K562 (cell line): ENCODE data around the gene USP22. TPM values are rescaled to one million over a fixed set of nuclear protein-coding genes. Genes with fewer than 3 reads are reported as not detected.

Source experiments
- AFF1 ChIP-seq, 2 experiments: fragments of 450-650 bp; IDR thresholded peaks; 2 replicates each; pipeline ENCODE4 v1.6.1; 2018; ENCODE audit warnings: mild to moderate bottlenecking in 2 of 2, low read depth in 1 of 2; ENCODE audit not compliant: partially characterized antibody in 2 of 2
- BDP1 ChIP-seq: IDR thresholded peaks from 3 replicates; pipeline ENCODE4 v1.6.1; 2011; ENCODE audit not compliant: insufficient read length, insufficient read depth
- DPF2 ChIP-seq: fragments of 450-650 bp; IDR thresholded peaks from 2 replicates; pipeline ENCODE4 v1.6.1; 2016
- ETV1 ChIP-seq: fragments of 450-650 bp; conservative IDR thresholded peaks from 2 replicates; pipeline ENCODE4 v1.6.1; 2016; ENCODE audit warnings: missing genetic modification characterization, control low read depth, low read depth, missing compliant biosample characterization
- HMGN3 ChIP-seq: IDR thresholded peaks from 2 replicates; pipeline ENCODE4 v1.6.1; 2011; ENCODE audit warnings: borderline replicate concordance, low read depth, mild to moderate bottlenecking, mixed read lengths, low read length; ENCODE audit not compliant: insufficient read length; ENCODE audit errors: extremely low read depth
- MTA2 ChIP-seq: fragments of 450-650 bp; IDR thresholded peaks from 2 replicates; pipeline ENCODE4 v1.6.1; 2016; ENCODE audit warnings: low read depth
- MYBL2 ChIP-seq, 2 experiments: fragments of 450-650 bp in 1 of 2; sonication (generic) in 1 of 2; formaldehyde crosslinking in 1 of 2; IDR thresholded peaks; 2 replicates each; pipeline versions ENCODE4 v1.6.1 to v1.8.1; 2017 to 2022; ENCODE audit warnings: borderline replicate concordance in 1 of 2, inconsistent platforms in 1 of 2, low read depth in 1 of 2, mild to moderate bottlenecking in 1 of 2, missing genetic modification reagents in 1 of 2, moderate library complexity in 1 of 2
- PHB2 ChIP-seq: fragments of 450-650 bp; IDR thresholded peaks from 2 replicates; pipeline ENCODE4 v1.6.1; 2017; ENCODE audit warnings: low read depth
- POLR2G ChIP-seq: fragments of 200-400 bp; formaldehyde crosslinking; IDR thresholded peaks from 2 replicates; pipeline ENCODE4 v1.6.1; 2017; ENCODE audit warnings: low read depth, mild to moderate bottlenecking, antibody characterized with exemption, low read length, moderate library complexity
- RBM25 ChIP-seq: fragments of 200-400 bp; formaldehyde crosslinking; IDR thresholded peaks from 2 replicates; pipeline ENCODE4 v1.6.1; 2018; ENCODE audit warnings: low read length, low read depth, moderate library complexity; ENCODE audit not compliant: severe bottlenecking
- SIN3A ChIP-seq, 2 experiments: fragments of 150-350 bp in 1 of 2; IDR thresholded peaks; 2 replicates each; pipeline ENCODE4 v1.6.1; 2011 to 2016; ENCODE audit warnings: borderline replicate concordance in 2 of 2, low read depth in 2 of 2, low read length in 2 of 2, mild to moderate bottlenecking in 2 of 2, moderate library complexity in 2 of 2; ENCODE audit not compliant: control insufficient read depth in 1 of 2
- TEAD4 ChIP-seq, 2 experiments: sonication (generic) in 1 of 2; formaldehyde crosslinking in 1 of 2; IDR thresholded peaks; 2 replicates each; pipeline versions ENCODE4 v1.6.1 to v1.8.0; 2012 to 2022; ENCODE audit warnings: borderline replicate concordance in 1 of 2, inconsistent platforms in 1 of 2, low read length in 1 of 2, mild to moderate bottlenecking in 1 of 2, missing genetic modification reagents in 1 of 2
- ZBTB43 ChIP-seq: sonication (generic); formaldehyde crosslinking; IDR thresholded peaks from 2 replicates; pipeline ENCODE4 v1.8.0; 2023; ENCODE audit warnings: mild to moderate bottlenecking, missing genetic modification reagents
- ZNF143 ChIP-seq: sonication (generic); formaldehyde crosslinking; IDR thresholded peaks from 2 replicates; pipeline ENCODE4 v1.9.0; 2022; ENCODE audit warnings: mild to moderate bottlenecking, missing genetic modification reagents
- ZNF175 ChIP-seq: fragments of 200-800 bp; sonication (Bioruptor generic); IDR thresholded peaks from 2 replicates; pipeline ENCODE4 v1.6.1; 2016; ENCODE audit warnings: low read depth, mild to moderate bottlenecking, missing genetic modification characterization, missing compliant biosample characterization
- ZNF583 ChIP-seq: fragments of 250-450 bp; sonication (Bioruptor Pico); IDR thresholded peaks from 2 replicates; pipeline ENCODE4 v1.4.0; 2020
- polyA plus RNA-seq, 8 experiments: library from polyadenylated mRNA; depleted of rRNA in 4 of 8; stranded (reverse) in 5 of 8; unstranded in 3 of 8; fragments of >200 nt; fragmentation: Nextera tagmentation in 2 of 8; fragmentation: Illumina TruSeq in 1 of 8; extraction: Ambion mirVana in 2 of 8; extraction: Trizol in 1 of 8; gene quantifications; 2 replicates each; pipeline versions ENCODE4 v1.2.1 to v1.2.3, GENCODE V29; 2011 to 2014; ENCODE audit warnings: inconsistent platforms in 1 of 8, missing spikeins in 1 of 8
- total RNA-seq, 7 experiments: library from RNA; depleted of rRNA in 6 of 7; stranded (reverse); fragments of >200 nt in 6 of 7; fragmentation: Illumina TruSeq in 2 of 7; extraction: Trizol in 2 of 7; gene quantifications; 2 replicates each; pipeline versions ENCODE4 v1.2.1 to v1.2.3, GENCODE V29; 2011 to 2021; ENCODE audit warnings: low replicate concordance in 1 of 7
- TF ChIP-seq, protein P1 (sequence below): IDR thresholded peaks from 2 replicates; pipeline ENCODE4 v1.6.1; 2014; ENCODE audit warnings: antibody characterized with exemption
- TF ChIP-seq, protein P2 (sequence below): sonication (generic); formaldehyde crosslinking; IDR thresholded peaks from 2 replicates; pipeline ENCODE4 v1.8.1; 2022; ENCODE audit warnings: missing genetic modification reagents

The USP22 gene
- total and polyA plus RNA-seq, 9 of the 15 experiments (the other 6 are each of a cell fraction or from before 2014, with no cell fraction given) = 6.5 to 113 (median 58.9) TPM

- peak; percentile 88 for TF ChIP-seq POLR2G
- TF ChIP-seq DPF2 = peak; percentile 64
- no peak for TF ChIP-seq ZNF143
- TF ChIP-seq ZNF175 (CRISPR knock-in tag) = 0 out of 2 replicates have a peak, but pooled peaks have one; percentile 32
- no peak for TF ChIP-seq PHB2
- TF ChIP-seq RBM25 = peak; percentile 70
- no peak; a peak in 2 of 4 replicates for TF ChIP-seq SIN3A (IDR thresholded peaks at IDR 0.05; ENCODE audit: borderline replicate concordance in 2 of 2, control insufficient read depth in 1 of 2, low read depth in 2 of 2, low read length in 2 of 2)
- TF ChIP-seq MYBL2 (IDR thresholded peaks at IDR 0.05; ENCODE audit: low read depth) = no peak
- no peak for TF ChIP-seq MYBL2 (CRISPR knock-in tag; IDR thresholded peaks at IDR 0.05; ENCODE audit: borderline replicate concordance)
- no peak for TF ChIP-seq ETV1 (tag)
- 0 out of 2 replicates have a peak, but pooled peaks have one; percentile 27 for TF ChIP-seq MTA2
- TF ChIP-seq, protein P1, sequence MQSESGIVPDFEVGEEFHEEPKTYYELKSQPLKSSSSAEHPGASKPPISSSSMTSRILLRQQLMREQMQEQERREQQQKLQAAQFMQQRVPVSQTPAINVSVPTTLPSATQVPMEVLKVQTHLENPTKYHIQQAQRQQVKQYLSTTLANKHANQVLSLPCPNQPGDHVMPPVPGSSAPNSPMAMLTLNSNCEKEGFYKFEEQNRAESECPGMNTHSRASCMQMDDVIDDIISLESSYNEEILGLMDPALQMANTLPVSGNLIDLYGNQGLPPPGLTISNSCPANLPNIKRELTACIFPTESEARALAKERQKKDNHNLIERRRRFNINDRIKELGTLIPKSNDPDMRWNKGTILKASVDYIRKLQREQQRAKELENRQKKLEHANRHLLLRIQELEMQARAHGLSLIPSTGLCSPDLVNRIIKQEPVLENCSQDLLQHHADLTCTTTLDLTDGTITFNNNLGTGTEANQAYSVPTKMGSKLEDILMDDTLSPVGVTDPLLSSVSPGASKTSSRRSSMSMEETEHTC = no peak
- TF ChIP-seq HMGN3 = peak; percentile 23
- TF ChIP-seq TEAD4 (IDR thresholded peaks at IDR 0.05; ENCODE audit: low read length) = no peak
- no peak for TF ChIP-seq TEAD4 (CRISPR knock-in tag; IDR thresholded peaks at IDR 0.05; ENCODE audit: borderline replicate concordance)
- TF ChIP-seq, protein P2, sequence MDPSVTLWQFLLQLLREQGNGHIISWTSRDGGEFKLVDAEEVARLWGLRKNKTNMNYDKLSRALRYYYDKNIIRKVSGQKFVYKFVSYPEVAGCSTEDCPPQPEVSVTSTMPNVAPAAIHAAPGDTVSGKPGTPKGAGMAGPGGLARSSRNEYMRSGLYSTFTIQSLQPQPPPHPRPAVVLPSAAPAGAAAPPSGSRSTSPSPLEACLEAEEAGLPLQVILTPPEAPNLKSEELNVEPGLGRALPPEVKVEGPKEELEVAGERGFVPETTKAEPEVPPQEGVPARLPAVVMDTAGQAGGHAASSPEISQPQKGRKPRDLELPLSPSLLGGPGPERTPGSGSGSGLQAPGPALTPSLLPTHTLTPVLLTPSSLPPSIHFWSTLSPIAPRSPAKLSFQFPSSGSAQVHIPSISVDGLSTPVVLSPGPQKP (CRISPR knock-in tag) = no peak
- TF ChIP-seq ZNF583 (CRISPR knock-in tag) = no peak; the same call in 1 of the 2 replicates
- TF ChIP-seq AFF1 (IDR thresholded peaks at IDR 0.05; ENCODE audit: low read depth in 1 of 2, partially characterized antibody in 2 of 2) = no peak
- no peak for TF ChIP-seq BDP1
- no peak for TF ChIP-seq ZBTB43 (CRISPR knock-in tag)
These were observed at the start of gene USP22 (continued) for GRCh38 chr17:21042458-21043295.
